Measurements from ENCODE around the gene AGAP1.
"Not testable (repeated sequence)": the region's sequence is repeated elsewhere in the genome, so short reads cannot be mapped to it uniquely, and the experiment has no call there.

The AGAP1 gene

GRCh38 chr2:236056141-236056540 is 562.3 kb downstream of the AGAP1 start:
- DNase-seq (ENCODE audit: low read depth), result no peak
- H3K4me3 ChIP-seq (ENCODE audit: low read depth, low read length), result no peak overlapping the region
- TF ChIP-seq CTCF (IDR thresholded peaks at IDR 0.05; ENCODE audit: low read depth, low read length, missing control alignments), result no peak

GRCh38 chr2:236057375-236057774 is 563.5 kb downstream of the AGAP1 start:
- DNase-seq (ENCODE audit: low read depth), result no peak
- no peak overlapping the region for H3K4me3 ChIP-seq (ENCODE audit: low read depth, low read length)
- TF ChIP-seq CTCF (IDR thresholded peaks at IDR 0.05; ENCODE audit: low read depth, low read length, missing control alignments), result no peak

- TF ChIP-seq CTCF (IDR thresholded peaks at IDR 0.05; ENCODE audit: low read depth, low read length, missing control alignments), result no peak
- DNase-seq (ENCODE audit: low read depth), result no peak
- H3K4me3 ChIP-seq (ENCODE audit: low read depth, low read length), result no peak overlapping the region
Observed at GRCh38 chr2:236061497-236061896, 567.7 kb downstream of the AGAP1 start.

GRCh38 chr2:236061899-236062298 is 568.1 kb downstream of the AGAP1 start:
- no peak overlapping the region for H3K4me3 ChIP-seq (ENCODE audit: low read depth, low read length)
- no peak for TF ChIP-seq CTCF (IDR thresholded peaks at IDR 0.05; ENCODE audit: low read depth, low read length, missing control alignments)
- DNase-seq (ENCODE audit: low read depth), result no peak

- not testable (repeated sequence) for DNase-seq (ENCODE audit: low read depth); H3K4me3 ChIP-seq (ENCODE audit: low read depth, low read length)
Observed at GRCh38 chr2:236062806-236063205, 569.0 kb downstream of the AGAP1 start.

- TF ChIP-seq CTCF (IDR thresholded peaks at IDR 0.05; ENCODE audit: low read depth, low read length, missing control alignments), result no peak
- no peak overlapping the region for H3K4me3 ChIP-seq (ENCODE audit: low read depth, low read length)
- no peak for DNase-seq (ENCODE audit: low read depth)
Observed at GRCh38 chr2:236063994-236064393, 570.2 kb downstream of the AGAP1 start.

GRCh38 chr2:236065314-236066160 is 571.7 kb downstream of the AGAP1 start:
- no peak for DNase-seq (ENCODE audit: low read depth)
- no peak for TF ChIP-seq CTCF (IDR thresholded peaks at IDR 0.05; ENCODE audit: low read depth, low read length, missing control alignments)
- no peak overlapping the region for H3K4me3 ChIP-seq (ENCODE audit: low read depth, low read length)

Measured in GM12864 (cell line).